LNCaP clone FGC (cell line): ENCODE results near the gene MELTF.

Experiments
- DNase-seq: peaks from one replicate; pipeline ENCODE4 v3.0.0-alpha.2; 2011; ENCODE audit warnings: low read depth
- H3K4me3 ChIP-seq: 2 replicates; pipeline ENCODE4 v1.5.1; 2011; ENCODE audit warnings: mild to moderate bottlenecking, low read depth, low read length, control low read depth
- CTCF ChIP-seq: IDR thresholded peaks from 2 replicates; pipeline ENCODE4 v1.5.1; 2012; ENCODE audit warnings: mild to moderate bottlenecking; ENCODE audit not compliant: control insufficient read depth, insufficient read depth; ENCODE audit errors: extremely low read depth

The MELTF gene

GRCh38 chr3:197031315-197032285 is 2.0 kb upstream of the MELTF start:
- TF ChIP-seq CTCF: no peak
- DNase-seq: peak; percentile 91
- no peak overlapping the region for H3K4me3 ChIP-seq

GRCh38 chr3:197030379-197031314 is 1.0 kb upstream of the MELTF start:
- DNase-seq: no peak
- H3K4me3 ChIP-seq: no peak overlapping the region
- TF ChIP-seq CTCF: no peak

- no peak for DNase-seq
- no peak for TF ChIP-seq CTCF
- H3K4me3 ChIP-seq: peak overlapping the region; percentile 37
These were observed 698 bp downstream of the MELTF start for GRCh38 chr3:197028728-197029510.

- no peak overlapping the region for H3K4me3 ChIP-seq
- DNase-seq: no peak
- no peak for TF ChIP-seq CTCF
These were observed 1.5 kb downstream of the MELTF start for GRCh38 chr3:197027896-197028727.

GRCh38 chr3:197027151-197027895 is 2.3 kb downstream of the MELTF start:
- H3K4me3 ChIP-seq: no peak overlapping the region
- DNase-seq: no peak
- no peak for TF ChIP-seq CTCF
